Natural killer cell (primary cell): ENCODE results near the gene CEP135. TPM values are rescaled to one million over a fixed set of nuclear protein-coding genes. Genes with fewer than 3 reads are reported as not detected.

Experiments used
- ATAC-seq, 3 donors: fragments of 150-1000 bp in 2 of 3; fragments of 200-7000 bp in 1 of 3; cut with Tn5 transposase; 1 replicate in 1 of 3; 2 replicates in 2 of 3; pipeline ENCODE4 v1.10.0; 2021; ENCODE audit warnings: mild to moderate bottlenecking in 2 of 3, moderate library complexity in 2 of 3
- DNase-seq, 2 donors: peaks; one replicate each; pipeline versions ENCODE4 v3.0.0 to v3.0.0-alpha.2; 2013 to 2021; ENCODE audit warnings: mixed read lengths in 1 of 2
- H3K27ac ChIP-seq: one replicate; pipeline ENCODE4 v1.5.1; 2013; ENCODE audit warnings: mild to moderate bottlenecking, low read length
- H3K27me3 ChIP-seq: one replicate; pipeline ENCODE4 v1.6.1; 2013; ENCODE audit warnings: low read length; ENCODE audit not compliant: control insufficient read depth, insufficient read depth
- H3K36me3 ChIP-seq: one replicate; pipeline ENCODE4 v1.6.1; 2013; ENCODE audit warnings: low read length; ENCODE audit not compliant: control insufficient read depth, insufficient read depth
- H3K4me1 ChIP-seq: one replicate; pipeline ENCODE4 v1.6.1; 2013; ENCODE audit warnings: low read length; ENCODE audit not compliant: control insufficient read depth, insufficient read depth
- H3K4me3 ChIP-seq: one replicate; pipeline ENCODE4 v1.5.1; 2013; ENCODE audit warnings: low read length
- H3K9me3 ChIP-seq: one replicate; pipeline ENCODE4 v1.6.1; 2013; ENCODE audit warnings: low read length; ENCODE audit not compliant: control insufficient read depth, insufficient read depth
- H3K27ac Mint-ChIP-seq, 2 donors: one replicate each; pipeline ENCODE4 v1.8.0; 2022; ENCODE audit warnings: mild to moderate bottlenecking in 2 of 2, mixed read lengths in 2 of 2, moderate library complexity in 1 of 2
- H3K27me3 Mint-ChIP-seq, 2 donors: one replicate each; pipeline ENCODE4 v1.8.0; 2022; ENCODE audit warnings: low read depth in 2 of 2, mixed read lengths in 2 of 2
- H3K36me3 Mint-ChIP-seq: one replicate; pipeline ENCODE4 v1.8.0; 2022; ENCODE audit warnings: mixed read lengths
- H3K4me1 Mint-ChIP-seq, 2 donors: one replicate each; pipeline ENCODE4 v1.8.0; 2022; ENCODE audit warnings: mixed read lengths in 2 of 2
- H3K4me3 Mint-ChIP-seq: one replicate; pipeline ENCODE4 v1.8.0; 2022; ENCODE audit warnings: mild to moderate bottlenecking, moderate library complexity, mixed read lengths
- H3K9me3 Mint-ChIP-seq, 2 donors: one replicate each; pipeline ENCODE4 v1.8.0; 2022; ENCODE audit warnings: mixed read lengths in 2 of 2
- WGBS: methylation state at CpG from one replicate; pipeline ENCODE4 v1.1.7; 2013; ENCODE audit warnings: missing lambda C conversion rate; ENCODE audit not compliant: insufficient coverage; 5-methylcytosine and 5-hydroxymethylcytosine counted together
- intact Hi-C: fragments of 100-400 bp; cut with micrococcal nuclease; formaldehyde crosslinking; loops from one replicate; pipeline ENCODE4 v1.14.2; 2022
- total RNA-seq, 4 donors: library from RNA; stranded (reverse); fragments of 120-200 nt in 1 of 4; gene quantifications; one replicate each; pipeline versions ENCODE4 v1.2.3 to v1.2.4, GENCODE V29; 2013 to 2022
- TF ChIP-seq, protein P1 (sequence below): fragments of 200-600 bp; IDR thresholded peaks from one replicate; pipeline ENCODE4 v1.8.0; 2022; ENCODE audit warnings: antibody characterized with exemption

CEP135 gene
- total RNA-seq, 3 donors from 2014 or later (not counting 1 experiment from before 2014, with no cell fraction given): 18.7 to 24.4 (median 19.9) TPM

DNA sequence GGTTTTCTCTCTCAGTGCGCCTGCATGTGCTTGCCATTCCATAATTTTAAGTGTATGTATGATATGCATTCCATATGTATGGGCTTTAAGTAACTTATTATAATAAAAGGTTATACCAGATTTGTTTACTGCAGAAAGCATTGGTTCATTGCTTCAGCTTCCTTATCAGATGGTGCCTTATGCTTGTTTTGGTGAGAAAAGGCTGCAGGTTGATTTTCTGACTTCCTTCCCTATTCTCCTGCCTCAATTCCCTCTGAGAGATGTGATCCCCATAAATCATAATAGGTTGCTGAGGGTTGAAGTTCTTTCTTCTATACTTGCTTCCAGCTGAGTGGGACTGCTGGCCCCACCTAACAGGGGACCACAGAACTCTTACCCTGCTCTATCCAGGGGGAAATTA is 10.3 kb upstream of the CEP135 start:
- TF ChIP-seq, protein P1, sequence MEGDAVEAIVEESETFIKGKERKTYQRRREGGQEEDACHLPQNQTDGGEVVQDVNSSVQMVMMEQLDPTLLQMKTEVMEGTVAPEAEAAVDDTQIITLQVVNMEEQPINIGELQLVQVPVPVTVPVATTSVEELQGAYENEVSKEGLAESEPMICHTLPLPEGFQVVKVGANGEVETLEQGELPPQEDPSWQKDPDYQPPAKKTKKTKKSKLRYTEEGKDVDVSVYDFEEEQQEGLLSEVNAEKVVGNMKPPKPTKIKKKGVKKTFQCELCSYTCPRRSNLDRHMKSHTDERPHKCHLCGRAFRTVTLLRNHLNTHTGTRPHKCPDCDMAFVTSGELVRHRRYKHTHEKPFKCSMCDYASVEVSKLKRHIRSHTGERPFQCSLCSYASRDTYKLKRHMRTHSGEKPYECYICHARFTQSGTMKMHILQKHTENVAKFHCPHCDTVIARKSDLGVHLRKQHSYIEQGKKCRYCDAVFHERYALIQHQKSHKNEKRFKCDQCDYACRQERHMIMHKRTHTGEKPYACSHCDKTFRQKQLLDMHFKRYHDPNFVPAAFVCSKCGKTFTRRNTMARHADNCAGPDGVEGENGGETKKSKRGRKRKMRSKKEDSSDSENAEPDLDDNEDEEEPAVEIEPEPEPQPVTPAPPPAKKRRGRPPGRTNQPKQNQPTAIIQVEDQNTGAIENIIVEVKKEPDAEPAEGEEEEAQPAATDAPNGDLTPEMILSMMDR: no peak
- peaks cover 10% of the 10 kb centered on the region for H3K36me3 Mint-ChIP-seq
- H3K27ac ChIP-seq: no peak overlapping the region
- no peaks in the 10 kb centered on the region for H3K4me1 ChIP-seq
- no peaks in the 10 kb centered on the region for H3K9me3 Mint-ChIP-seq
- no peaks in the 10 kb centered on the region for H3K36me3 ChIP-seq
- H3K27me3 ChIP-seq: no peaks in the 10 kb centered on the region
- H3K4me1 Mint-ChIP-seq: no peaks in the 10 kb centered on the region
- no peak overlapping the region for H3K4me3 Mint-ChIP-seq
- DNase-seq: no peak
- H3K27ac Mint-ChIP-seq: no peak overlapping the region
- H3K9me3 ChIP-seq: peaks cover 8% of the 10 kb centered on the region
- H3K4me3 ChIP-seq: no peak overlapping the region
- peaks cover 18 to 41% of the 10 kb centered on the region in 2 donors for H3K27me3 Mint-ChIP-seq
- intact Hi-C loops: no loop called here
- WGBS: no CpG with 5 or more reads among the region's 1 CpG
- no peak for ATAC-seq

DNA sequence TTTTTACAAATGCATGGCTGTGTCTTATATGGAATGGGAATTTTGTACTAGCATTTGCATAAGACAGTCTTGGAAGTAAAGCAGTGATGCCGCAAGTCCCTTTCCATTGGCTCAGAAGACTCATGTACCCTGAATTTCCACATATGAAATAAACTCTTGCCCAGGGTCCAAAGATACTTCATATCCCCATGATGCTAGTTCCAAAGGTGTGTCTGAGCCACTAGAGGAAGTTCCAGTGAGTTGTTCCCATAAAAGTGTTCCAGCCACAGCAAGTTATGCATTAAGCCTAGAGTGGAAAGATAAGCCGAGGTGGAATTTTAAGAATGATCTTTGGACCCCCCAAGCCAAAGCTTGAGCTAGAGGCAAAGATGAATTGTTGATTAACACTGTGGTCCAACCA is 9.3 kb upstream of the CEP135 start:
- ATAC-seq (no peak), DNase-seq (no peak)
- Histone ChIP-seq H3K9me3 (peaks cover 8% of the 10 kb centered on the region), H3K4me1 (no peaks in the 10 kb centered on the region), H3K36me3 (no peaks in the 10 kb centered on the region), H3K27me3 (no peaks in the 10 kb centered on the region), H3K4me3 (no peak overlapping the region), H3K27ac (no peak overlapping the region)
- H3K36me3 Mint-ChIP-seq: peaks cover 10% of the 10 kb centered on the region
- H3K9me3 Mint-ChIP-seq: no peaks in the 10 kb centered on the region
- TF ChIP-seq, protein P1: no peak
- peaks cover 18 to 34% of the 10 kb centered on the region in 2 donors for H3K27me3 Mint-ChIP-seq
- no peak overlapping the region for H3K27ac Mint-ChIP-seq
- no peaks in the 10 kb centered on the region for H3K4me1 Mint-ChIP-seq
- H3K4me3 Mint-ChIP-seq: no peak overlapping the region
- intact Hi-C loops: no loop called here
- 57% methylated on average over 2 of the region's 2 CpGs for WGBS

DNA sequence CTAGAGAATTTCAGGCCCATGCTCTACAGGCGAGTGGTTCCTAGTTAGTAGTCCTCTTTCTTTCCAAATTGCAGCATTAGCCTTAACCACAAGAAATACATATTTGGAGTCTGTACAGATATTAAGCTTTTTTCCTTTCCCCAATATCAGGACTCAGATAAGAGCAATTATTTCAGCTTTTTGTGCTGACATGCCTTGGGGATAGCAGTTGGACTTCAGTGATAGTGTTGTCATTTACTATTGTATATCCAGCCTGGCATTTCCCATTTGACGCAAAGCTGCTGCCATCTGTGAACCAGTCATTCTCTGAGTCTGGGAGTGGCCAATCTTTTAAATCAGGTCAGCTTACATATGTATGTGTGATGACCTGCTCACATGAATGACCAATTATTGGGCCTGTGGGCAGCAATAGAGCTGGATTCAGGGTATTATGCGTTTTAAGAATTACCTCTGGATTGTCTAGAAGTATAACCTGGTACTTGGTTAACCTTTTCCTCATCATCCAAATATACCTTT is 6.8 kb upstream of the CEP135 start:
- DNase-seq (no peak), ATAC-seq (no peak)
- peaks cover 10 to 13% of the 10 kb centered on the region in 2 donors for H3K27me3 Mint-ChIP-seq
- TF ChIP-seq, protein P1: no peak
- H3K9me3 ChIP-seq: peaks cover 8% of the 10 kb centered on the region
- no peaks in the 10 kb centered on the region for H3K4me1 Mint-ChIP-seq
- no peaks in the 10 kb centered on the region for H3K36me3 ChIP-seq
- H3K9me3 Mint-ChIP-seq: no peaks in the 10 kb centered on the region
- no peaks in the 10 kb centered on the region for H3K27me3 ChIP-seq
- no peak overlapping the region for H3K27ac Mint-ChIP-seq
- no peak overlapping the region for H3K4me3 Mint-ChIP-seq
- H3K36me3 Mint-ChIP-seq: peaks cover 3% of the 10 kb centered on the region
- WGBS: 88% methylated on average over 2 of the region's 3 CpGs
- no peak overlapping the region for H3K27ac ChIP-seq
- intact Hi-C loops: no loop called here
- H3K4me1 ChIP-seq: peaks cover 2% of the 10 kb centered on the region
- H3K4me3 ChIP-seq: no peak overlapping the region

DNA sequence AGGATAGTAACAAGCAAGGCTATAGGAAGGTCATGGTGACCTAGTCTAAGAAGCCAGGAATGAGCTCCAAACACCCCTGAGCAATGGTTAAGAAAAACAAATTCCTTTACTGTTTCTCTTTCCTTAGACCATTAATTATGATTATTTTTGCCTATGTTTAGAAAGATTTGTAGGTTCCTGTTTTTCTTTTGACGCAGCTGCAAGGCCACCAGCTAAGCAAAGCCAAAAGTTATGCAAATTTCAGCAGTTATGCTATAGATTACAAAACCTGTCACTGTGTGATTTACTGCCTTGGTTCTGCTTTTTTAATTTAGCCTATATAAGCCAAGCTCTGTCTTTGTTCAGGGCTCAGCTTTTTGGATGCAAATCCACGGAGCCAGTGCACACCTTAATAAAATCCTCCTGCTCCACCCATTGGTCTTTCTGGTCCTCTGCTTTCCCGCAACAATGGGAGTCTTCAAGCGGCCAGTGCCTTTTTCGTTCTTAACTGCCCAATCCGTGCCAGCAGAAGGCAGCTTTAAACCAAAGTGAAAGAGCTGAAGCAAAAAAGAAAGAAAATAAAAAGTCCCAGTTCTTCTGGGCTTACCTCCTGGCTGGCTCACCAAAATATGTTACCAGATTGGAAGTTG is 1.4 kb upstream of the CEP135 start:
- peak overlapping the region; percentile 95 for H3K4me3 Mint-ChIP-seq
- peak overlapping the region; percentile 87 for H3K4me3 ChIP-seq

More for the DNA sequence above, 1.4 kb upstream of the CEP135 start:
- TF ChIP-seq, protein P1: no peak
- Histone ChIP-seq H3K9me3 (no peaks in the 10 kb centered on the region), H3K27me3 (no peaks in the 10 kb centered on the region), H3K4me1 (peaks cover 19% of the 10 kb centered on the region), H3K27ac (peak overlapping the region; percentile 98), H3K36me3 (peaks cover 3% of the 10 kb centered on the region)
- H3K27me3 Mint-ChIP-seq: no peaks in the 10 kb centered on the region
- H3K27ac Mint-ChIP-seq: peak overlapping the region; percentile 95 to 98
- H3K4me1 Mint-ChIP-seq: peaks cover 25 to 26% of the 10 kb centered on the region in 2 donors
- 11% methylated on average over 6 of the region's 6 CpGs for WGBS
- DNase-seq (no peak), ATAC-seq (no peak)
- no peaks in the 10 kb centered on the region for H3K9me3 Mint-ChIP-seq
- H3K36me3 Mint-ChIP-seq: no peaks in the 10 kb centered on the region
- intact Hi-C loops: no loop called here
